MM.1S (cell line): Measurements from ENCODE around the gene SEMA3A.
A peak's percentile ranks its signal among the peaks of the same experiment; 100 is the strongest.

Experiments
- EZH2 ChIP-seq: fragments of 300-600 bp; sonication (generic); optimal IDR thresholded peaks from 2 replicates; pipeline ENCODE3; 2017; ENCODE audit warnings: low read depth, mild to moderate bottlenecking, antibody characterized with exemption, low read length, mixed read lengths
- EZH2phosphoT487 ChIP-seq: fragments of 300-600 bp; sonication (generic); IDR thresholded peaks from 2 replicates; pipeline ENCODE4 v1.6.1; 2018; ENCODE audit warnings: antibody characterized with exemption, low read length
- TF ChIP-seq, protein P1 (sequence below): fragments of 300-600 bp; sonication (generic); IDR thresholded peaks from 2 replicates; pipeline ENCODE4 v1.5.1; 2016; ENCODE audit warnings: antibody characterized with exemption, low read length, mixed read lengths

- TF ChIP-seq, protein P1, sequence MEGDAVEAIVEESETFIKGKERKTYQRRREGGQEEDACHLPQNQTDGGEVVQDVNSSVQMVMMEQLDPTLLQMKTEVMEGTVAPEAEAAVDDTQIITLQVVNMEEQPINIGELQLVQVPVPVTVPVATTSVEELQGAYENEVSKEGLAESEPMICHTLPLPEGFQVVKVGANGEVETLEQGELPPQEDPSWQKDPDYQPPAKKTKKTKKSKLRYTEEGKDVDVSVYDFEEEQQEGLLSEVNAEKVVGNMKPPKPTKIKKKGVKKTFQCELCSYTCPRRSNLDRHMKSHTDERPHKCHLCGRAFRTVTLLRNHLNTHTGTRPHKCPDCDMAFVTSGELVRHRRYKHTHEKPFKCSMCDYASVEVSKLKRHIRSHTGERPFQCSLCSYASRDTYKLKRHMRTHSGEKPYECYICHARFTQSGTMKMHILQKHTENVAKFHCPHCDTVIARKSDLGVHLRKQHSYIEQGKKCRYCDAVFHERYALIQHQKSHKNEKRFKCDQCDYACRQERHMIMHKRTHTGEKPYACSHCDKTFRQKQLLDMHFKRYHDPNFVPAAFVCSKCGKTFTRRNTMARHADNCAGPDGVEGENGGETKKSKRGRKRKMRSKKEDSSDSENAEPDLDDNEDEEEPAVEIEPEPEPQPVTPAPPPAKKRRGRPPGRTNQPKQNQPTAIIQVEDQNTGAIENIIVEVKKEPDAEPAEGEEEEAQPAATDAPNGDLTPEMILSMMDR, result peak; percentile 10; the same call in 1 of the 2 replicates
- TF ChIP-seq EZH2, result no peak
- no peak for TF ChIP-seq EZH2phosphoT487
Observed at GRCh38 chr7:83934118-83934734, 260.4 kb downstream of the SEMA3A start.
